ENCODE measurements around the gene GRID2. TPM values are rescaled to one million over a fixed set of nuclear protein-coding genes. Genes with fewer than 3 reads are reported as not detected.

Gene GRID2
- 1.4 TPM in 1 of 2 replicates, not detected in the other for total RNA-seq

GRCh38 chr4:92303621-92304027 lies at the start of gene GRID2:
Gene GRID2, plus strand, starts transcription at chr4:92303966.

Data from pericardium fibroblast (primary cell).